Endothelial cell of umbilical vein (primary cell): ENCODE results near the gene CPZ. TPM values are rescaled to one million over a fixed set of nuclear protein-coding genes. Genes with fewer than 3 reads are reported as not detected.

Experiments
- BruUV-seq: library from RNA; stranded (reverse); fragments of 400-500 nt; replicated peaks from 2 replicates; lab custom pipeline; 2021; lab: Mats Ljungman, UMichigan
- CTCF ChIA-PET: fragments of 300-600, 350-600 bp; sonication (Branson Sonifier 250); formaldehyde crosslinking; loops from one replicate; lab custom pipeline; 2021; ENCODE audit warnings: antibody characterized with exemption, inconsistent platforms; lab: Charles Lee
- POLR2A ChIA-PET: fragments of 300-600, 350-600 bp; sonication (Branson Sonifier 250); formaldehyde crosslinking; loops from one replicate; lab custom pipeline; 2021; ENCODE audit warnings: antibody characterized with exemption, inconsistent platforms; lab: Charles Lee
- DNase-seq: peaks from one replicate; pipeline ENCODE4 v3.0.0-alpha.2; 2011; ENCODE audit warnings: low read depth, low spot score
- FAIRE-seq: peaks from 2 replicates; lab custom pipeline; 2011; peaks lifted over from hg19 to GRCh38; lab: Jason Lieb, UNC
- H2AFZ ChIP-seq: 2 replicates; pipeline ENCODE4 v1.6.0; 2012; ENCODE audit warnings: low read depth, low read length, control low read depth, inconsistent platforms
- H3K27ac ChIP-seq: 2 replicates; pipeline ENCODE4 v1.5.1; 2011; ENCODE audit warnings: low read depth, mild to moderate bottlenecking, control low read depth, low read length, moderate library complexity; ENCODE audit not compliant: insufficient read depth
- H3K27me3 ChIP-seq, 2 experiments: 2 replicates each; pipeline versions ENCODE4 v1.6.0 to v1.6.1; 2011; ENCODE audit warnings: low read length in 2 of 2, mixed read lengths in 1 of 2; ENCODE audit not compliant: control insufficient read depth in 2 of 2, insufficient read depth in 2 of 2
- H3K36me3 ChIP-seq, 2 experiments: 2 replicates in 1 of 2; 3 replicates in 1 of 2; pipeline ENCODE4 v1.5.1; 2011; ENCODE audit warnings: low read length in 2 of 2, mild to moderate bottlenecking in 1 of 2, moderate library complexity in 1 of 2; ENCODE audit not compliant: control insufficient read depth in 2 of 2, insufficient read depth in 2 of 2; ENCODE audit errors: extremely low read depth in 1 of 2
- H3K4me1 ChIP-seq: 3 replicates; pipeline ENCODE4 v1.5.1; 2011; ENCODE audit warnings: mild to moderate bottlenecking, low read length; ENCODE audit not compliant: control insufficient read depth, insufficient read depth; ENCODE audit errors: extremely low read depth
- H3K4me2 ChIP-seq: 2 replicates; pipeline ENCODE4 v1.6.1; 2011; ENCODE audit warnings: low read length, control low read depth, mixed read lengths; ENCODE audit not compliant: insufficient read depth
- H3K4me3 ChIP-seq, 3 experiments: fragments of 200-600 bp in 1 of 3; sonication (generic), shearing (Covaris generic) in 1 of 3; replicated peaks in 1 of 3; 2 replicates each; pipeline ENCODE4 v1.5.1; 2011 to 2016; ENCODE audit warnings: control low read depth in 3 of 3, low read length in 3 of 3, mild to moderate bottlenecking in 2 of 3, inconsistent platforms in 1 of 3, low read depth in 1 of 3, moderate library complexity in 1 of 3; ENCODE audit not compliant: insufficient read depth in 1 of 3
- H3K79me2 ChIP-seq: 2 replicates; pipeline ENCODE4 v1.6.0; 2012; ENCODE audit warnings: low read length, inconsistent platforms; ENCODE audit not compliant: control insufficient read depth, insufficient read depth
- H3K9ac ChIP-seq: replicated peaks from 2 replicates; pipeline ENCODE3; 2011; ENCODE audit warnings: low read length, control low read depth; ENCODE audit not compliant: insufficient read depth; ENCODE audit errors: extremely low read depth
- H3K9me1 ChIP-seq: replicated peaks from 3 replicates; pipeline ENCODE4 v1.6.0; 2011; ENCODE audit warnings: mild to moderate bottlenecking, low read length; ENCODE audit not compliant: control insufficient read depth, insufficient read depth; ENCODE audit errors: extremely low read depth
- H3K9me3 ChIP-seq: replicated peaks from 2 replicates; pipeline ENCODE4 v1.5.1; 2012; ENCODE audit warnings: low read length, inconsistent platforms; ENCODE audit not compliant: control insufficient read depth, insufficient read depth
- H4K20me1 ChIP-seq: replicated peaks from 2 replicates; pipeline ENCODE3; 2011; ENCODE audit warnings: mild to moderate bottlenecking, low read length; ENCODE audit not compliant: control insufficient read depth, insufficient read depth; ENCODE audit errors: extremely low read depth
- CTCF ChIP-seq, 2 donors: IDR thresholded peaks; 1 replicate in 1 of 2; 2 replicates in 1 of 2; pipeline ENCODE4 v1.5.1; 2011; ENCODE audit warnings: low read length in 2 of 2, mild to moderate bottlenecking in 2 of 2, moderate library complexity in 2 of 2, control low read depth in 1 of 2, inconsistent platforms in 1 of 2, low read depth in 1 of 2; ENCODE audit not compliant: insufficient read depth in 1 of 2; ENCODE audit errors: extremely low read depth in 1 of 2
- FOS ChIP-seq: IDR thresholded peaks from 2 replicates; pipeline ENCODE4 v1.6.1; 2011; ENCODE audit warnings: mild to moderate bottlenecking, low read length, moderate library complexity, borderline replicate concordance; ENCODE audit not compliant: insufficient read depth
- JUN ChIP-seq: IDR thresholded peaks from 2 replicates; pipeline ENCODE4 v1.6.1; 2011; ENCODE audit warnings: borderline replicate concordance, low read depth; ENCODE audit not compliant: insufficient read length, insufficient read depth
- MYC ChIP-seq: IDR thresholded peaks from one replicate; pipeline ENCODE4 v1.6.1; 2011; ENCODE audit warnings: mild to moderate bottlenecking, low read depth, low read length
- POLR2AphosphoS5 ChIP-seq: IDR thresholded peaks from 2 replicates; pipeline ENCODE4 v1.6.1; 2012; ENCODE audit warnings: low read depth, mild to moderate bottlenecking, control low read depth, low read length, moderate library complexity; ENCODE audit not compliant: insufficient read depth
- dilution Hi-C: fragments of 300-500 bp; cut with MboI; formaldehyde crosslinking; loops from one replicate; pipeline ENCODE4 v1.15.0; 2019; ENCODE audit warnings: low sequenced_read_pairs; ENCODE audit not compliant: extremely low pct_ligation_motif_present
- intact Hi-C: fragments of 100-400 bp; cut with micrococcal nuclease; formaldehyde crosslinking; loops from one replicate; pipeline ENCODE4 v1.10.0; 2022
- polyA plus RNA-seq, 4 experiments: library from polyadenylated mRNA; depleted of rRNA in 3 of 4; stranded (reverse) in 3 of 4; unstranded in 1 of 4; fragments of >200 nt; gene quantifications; 2 replicates each; pipeline versions ENCODE4 v1.2.1 to v1.2.3, GENCODE V29; 2011 to 2012; ENCODE audit warnings: missing spikeins in 1 of 4
- total RNA-seq: library from RNA; stranded (reverse); gene quantifications from 2 replicates; pipeline ENCODE4 v1.2.3, GENCODE V29; 2021

CPZ gene
- total and polyA plus RNA-seq, 2 donors (not counting 3 experiments of a cell fraction or from before 2014, with no cell fraction given), result not detected

- Histone ChIP-seq H3K36me3 (no peaks in the 10 kb centered on the region), H3K4me2 (no peak overlapping the region), H2AFZ (no peak overlapping the region), H3K9me1 (no peaks in the 10 kb centered on the region), H3K9ac (no peak overlapping the region), H3K79me2 (no peaks in the 10 kb centered on the region), H4K20me1 (no peaks in the 10 kb centered on the region), H3K27me3 (no peaks in the 10 kb centered on the region), H3K9me3 (no peaks in the 10 kb centered on the region), H3K4me3 (no peak overlapping the region), H3K27ac (no peak overlapping the region), H3K4me1 (no peaks in the 10 kb centered on the region)
- no peak for FAIRE-seq
- ChIA-PET CTCF (no interaction called here), POLR2A (no interaction called here)
- intact Hi-C loops, result no loop called here
- no peak for DNase-seq
- no peak for TF ChIP-seq FOS
- no peak for TF ChIP-seq POLR2AphosphoS5
- TF ChIP-seq CTCF (IDR thresholded peaks at IDR 0.05; ENCODE audit: extremely low read depth in 1 of 2, insufficient read depth in 1 of 2, low read depth in 1 of 2, low read length in 2 of 2), result no peak
- no peak for TF ChIP-seq JUN
- TF ChIP-seq MYC, result no peak
- dilution Hi-C loops, result no loop called here
- no TSS peak for BruUV-seq
Observed at GRCh38 chr4:8558080-8558960, 34.2 kb upstream of the CPZ start.
